Hepatocyte (in vitro differentiated cells): ENCODE data around the gene NYAP2.

Experiments
- EZH2 ChIP-seq: fragments of 200-600 bp; sonication (generic); IDR thresholded peaks from 2 replicates; pipeline ENCODE4 v1.6.1; 2016; ENCODE audit warnings: antibody characterized with exemption, mild to moderate bottlenecking, borderline replicate concordance
- EZH2phosphoT487 ChIP-seq: fragments of 200-600 bp; sonication (generic); IDR thresholded peaks from one replicate; pipeline ENCODE4 v1.6.1; 2018; ENCODE audit warnings: antibody characterized with exemption, mild to moderate bottlenecking, low read depth, moderate library complexity; ENCODE audit not compliant: unreplicated experiment, severe bottlenecking
- TF ChIP-seq, protein P1 (sequence below): fragments of 200-600 bp; sonication (generic); IDR thresholded peaks from 2 replicates; pipeline ENCODE4 v1.5.1; 2016; ENCODE audit warnings: antibody characterized with exemption, mild to moderate bottlenecking; ENCODE audit not compliant: poor library complexity

DNA sequence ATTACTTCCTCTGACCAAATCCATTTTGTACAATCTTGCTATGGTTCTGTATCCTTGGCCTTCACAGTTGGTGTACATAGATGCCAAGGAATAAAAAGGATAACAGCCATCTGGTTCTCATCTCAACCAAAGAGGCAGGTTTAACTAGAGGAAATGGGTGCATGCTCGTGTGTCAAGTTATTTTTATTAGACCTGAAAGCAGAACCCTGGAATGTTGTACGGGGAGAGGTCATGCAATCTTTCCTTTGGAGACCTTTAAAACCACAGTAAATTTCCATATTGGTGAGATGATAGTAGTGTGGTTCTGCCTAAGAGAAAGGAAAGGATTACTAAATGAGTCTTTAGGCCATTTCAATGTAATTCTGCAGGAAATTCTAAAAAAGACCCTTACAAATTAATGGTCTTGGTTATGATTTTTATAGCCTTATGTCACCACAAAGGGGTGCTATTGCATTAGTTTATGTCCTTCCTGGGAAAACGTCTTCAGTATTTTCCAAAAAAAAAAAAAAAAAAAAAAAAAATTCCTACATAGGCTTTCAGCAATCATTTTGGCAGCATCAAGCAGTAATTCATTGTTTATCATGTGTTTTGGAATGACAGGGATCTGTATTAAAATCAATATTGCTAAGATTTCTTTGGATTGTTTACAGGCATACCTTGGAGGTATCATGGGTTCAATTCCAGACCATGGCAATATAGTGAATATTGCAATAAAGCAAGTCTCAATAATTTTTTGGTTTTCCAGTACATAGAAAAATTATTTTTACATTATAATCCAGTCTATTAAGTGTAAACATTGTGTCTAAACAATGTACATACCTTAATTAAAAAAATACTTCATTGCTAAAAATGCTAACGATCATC, 270.8 kb downstream of the NYAP2 start:
- TF ChIP-seq, protein P1, sequence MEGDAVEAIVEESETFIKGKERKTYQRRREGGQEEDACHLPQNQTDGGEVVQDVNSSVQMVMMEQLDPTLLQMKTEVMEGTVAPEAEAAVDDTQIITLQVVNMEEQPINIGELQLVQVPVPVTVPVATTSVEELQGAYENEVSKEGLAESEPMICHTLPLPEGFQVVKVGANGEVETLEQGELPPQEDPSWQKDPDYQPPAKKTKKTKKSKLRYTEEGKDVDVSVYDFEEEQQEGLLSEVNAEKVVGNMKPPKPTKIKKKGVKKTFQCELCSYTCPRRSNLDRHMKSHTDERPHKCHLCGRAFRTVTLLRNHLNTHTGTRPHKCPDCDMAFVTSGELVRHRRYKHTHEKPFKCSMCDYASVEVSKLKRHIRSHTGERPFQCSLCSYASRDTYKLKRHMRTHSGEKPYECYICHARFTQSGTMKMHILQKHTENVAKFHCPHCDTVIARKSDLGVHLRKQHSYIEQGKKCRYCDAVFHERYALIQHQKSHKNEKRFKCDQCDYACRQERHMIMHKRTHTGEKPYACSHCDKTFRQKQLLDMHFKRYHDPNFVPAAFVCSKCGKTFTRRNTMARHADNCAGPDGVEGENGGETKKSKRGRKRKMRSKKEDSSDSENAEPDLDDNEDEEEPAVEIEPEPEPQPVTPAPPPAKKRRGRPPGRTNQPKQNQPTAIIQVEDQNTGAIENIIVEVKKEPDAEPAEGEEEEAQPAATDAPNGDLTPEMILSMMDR = peak; percentile 65
- no peak for TF ChIP-seq EZH2
- no peak for TF ChIP-seq EZH2phosphoT487
